BJ (cell line): ENCODE results near the gene XRCC3. TPM values are rescaled to one million over a fixed set of nuclear protein-coding genes. Genes with fewer than 3 reads are reported as not detected.

ENCODE experiments used
- CTCF ChIA-PET: fragments of 350-600 bp; formaldehyde crosslinking; extraction: SDS; loops from one replicate; lab custom pipeline; 2021; ENCODE audit warnings: antibody characterized with exemption, inconsistent platforms; lab: Yijun Ruan, JAX
- POLR2A ChIA-PET: fragments of 300-600 bp; sonication (Branson Sonifier 250); formaldehyde crosslinking; extraction: SDS; loops from one replicate; lab custom pipeline; 2021; ENCODE audit warnings: antibody characterized with exemption; lab: Charles Lee
- DNase-seq: peaks from one replicate; pipeline ENCODE4 v3.0.0-alpha.2; 2011; ENCODE audit warnings: low read depth
- H3K27me3 ChIP-seq: 2 replicates; pipeline ENCODE4 v1.6.0; 2011; ENCODE audit warnings: low read length; ENCODE audit not compliant: control insufficient read depth, insufficient read depth
- H3K36me3 ChIP-seq: 2 replicates; pipeline ENCODE4 v1.5.1; 2011; ENCODE audit warnings: low read length; ENCODE audit not compliant: control insufficient read depth, insufficient read depth
- H3K4me3 ChIP-seq: 2 replicates; pipeline ENCODE4 v1.5.1; 2011; ENCODE audit warnings: low read depth, mild to moderate bottlenecking, control low read depth, low read length
- polyA plus RNA-seq: library from polyadenylated mRNA; depleted of rRNA; stranded (reverse); fragments of >200 nt; gene quantifications from 2 replicates; pipeline ENCODE4 v1.2.3, GENCODE V29; 2011
- TF ChIP-seq, protein P1 (sequence below): IDR thresholded peaks from 2 replicates; pipeline ENCODE4 v1.5.1; 2011; ENCODE audit warnings: low read depth, mild to moderate bottlenecking, control low read depth, inconsistent platforms, low read length, moderate library complexity; ENCODE audit not compliant: insufficient read depth

Gene XRCC3
- polyA plus RNA-seq, 1 experiment: 4.2 TPM

- POLR2A ChIA-PET: no interaction called here
- no peak for DNase-seq
- CTCF ChIA-PET: no interaction called here
- H3K36me3 ChIP-seq: peaks cover 1% of the 10 kb centered on the region; the same call in 1 of the 2 replicates
- TF ChIP-seq, protein P1, sequence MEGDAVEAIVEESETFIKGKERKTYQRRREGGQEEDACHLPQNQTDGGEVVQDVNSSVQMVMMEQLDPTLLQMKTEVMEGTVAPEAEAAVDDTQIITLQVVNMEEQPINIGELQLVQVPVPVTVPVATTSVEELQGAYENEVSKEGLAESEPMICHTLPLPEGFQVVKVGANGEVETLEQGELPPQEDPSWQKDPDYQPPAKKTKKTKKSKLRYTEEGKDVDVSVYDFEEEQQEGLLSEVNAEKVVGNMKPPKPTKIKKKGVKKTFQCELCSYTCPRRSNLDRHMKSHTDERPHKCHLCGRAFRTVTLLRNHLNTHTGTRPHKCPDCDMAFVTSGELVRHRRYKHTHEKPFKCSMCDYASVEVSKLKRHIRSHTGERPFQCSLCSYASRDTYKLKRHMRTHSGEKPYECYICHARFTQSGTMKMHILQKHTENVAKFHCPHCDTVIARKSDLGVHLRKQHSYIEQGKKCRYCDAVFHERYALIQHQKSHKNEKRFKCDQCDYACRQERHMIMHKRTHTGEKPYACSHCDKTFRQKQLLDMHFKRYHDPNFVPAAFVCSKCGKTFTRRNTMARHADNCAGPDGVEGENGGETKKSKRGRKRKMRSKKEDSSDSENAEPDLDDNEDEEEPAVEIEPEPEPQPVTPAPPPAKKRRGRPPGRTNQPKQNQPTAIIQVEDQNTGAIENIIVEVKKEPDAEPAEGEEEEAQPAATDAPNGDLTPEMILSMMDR: no peak
- no peaks in the 10 kb centered on the region for H3K27me3 ChIP-seq
- no peak overlapping the region for H3K4me3 ChIP-seq
These were observed 1.8 kb downstream of the XRCC3 start for GRCh38 chr14:103713304-103714062.

GRCh38 chr14:103712633-103713247, 2.5 kb downstream of the XRCC3 start:
- H3K27me3 ChIP-seq: no peaks in the 10 kb centered on the region
- no peak overlapping the region for H3K4me3 ChIP-seq
- no peak for DNase-seq
- ChIA-PET POLR2A (no interaction called here), CTCF (no interaction called here)
- TF ChIP-seq, protein P1: no peak
- H3K36me3 ChIP-seq: peaks cover 5% of the 10 kb centered on the region; the same call in 1 of the 2 replicates

GRCh38 chr14:103711516-103712431, 3.5 kb downstream of the XRCC3 start:
- H3K27me3 ChIP-seq: no peaks in the 10 kb centered on the region
- TF ChIP-seq, protein P1: no peak
- no peak overlapping the region for H3K4me3 ChIP-seq
- no peak for DNase-seq
- CTCF ChIA-PET: no interaction called here
- POLR2A ChIA-PET: no interaction called here
- H3K36me3 ChIP-seq: peaks cover 10% of the 10 kb centered on the region; the same call in 1 of the 2 replicates

DNA sequence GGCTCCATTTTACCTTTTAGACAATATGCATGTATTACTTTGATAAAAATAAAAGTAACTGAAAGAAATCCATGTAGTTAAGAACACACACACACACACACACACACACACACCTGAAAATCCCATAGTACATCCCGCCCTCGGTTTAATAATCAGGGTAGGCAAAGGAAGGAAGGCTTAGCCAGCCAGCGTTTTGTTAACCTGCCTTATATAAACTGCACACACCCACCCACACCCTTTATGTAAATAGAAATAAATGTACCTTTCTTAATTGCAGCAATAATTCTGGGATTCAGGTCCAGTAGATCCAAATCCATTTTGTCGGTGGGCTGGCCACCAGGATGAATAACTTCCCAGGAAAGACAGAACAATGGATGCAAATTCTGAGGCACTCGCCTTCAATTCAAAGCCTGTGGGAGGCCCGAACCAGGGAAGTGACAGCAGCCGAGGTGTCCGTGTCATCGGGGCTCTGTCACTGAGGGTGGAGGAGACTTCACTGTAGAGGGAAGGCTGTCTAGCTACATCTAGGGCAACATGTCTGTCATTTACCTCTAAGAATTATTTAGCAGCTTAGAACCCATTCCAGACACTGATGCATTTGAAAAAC, 4.4 kb downstream of the XRCC3 start:
- DNase-seq: no peak
- Histone ChIP-seq H3K27me3 (no peaks in the 10 kb centered on the region), H3K4me3 (no peak overlapping the region), H3K36me3 (peaks cover 11% of the 10 kb centered on the region)
- CTCF ChIA-PET: interaction anchor here (1.3 kb wide), 1 partner anchor 23 kb away, joined by 3 read pairs; no protein-coding TSS in a partner anchor
- POLR2A ChIA-PET: no interaction called here
- TF ChIP-seq, protein P1: no peak
